DMS114 treated with DMSO at 0.1 percent for 48 hours (cell line): Measurements from ENCODE around the gene ADGRG1.

Experiments
- DNase-seq: peaks from one replicate; lab custom pipeline; 2025; ENCODE audit not compliant: unreplicated experiment; lab: John Stamatoyannopoulos, UW

Gene ADGRG1

DNA sequence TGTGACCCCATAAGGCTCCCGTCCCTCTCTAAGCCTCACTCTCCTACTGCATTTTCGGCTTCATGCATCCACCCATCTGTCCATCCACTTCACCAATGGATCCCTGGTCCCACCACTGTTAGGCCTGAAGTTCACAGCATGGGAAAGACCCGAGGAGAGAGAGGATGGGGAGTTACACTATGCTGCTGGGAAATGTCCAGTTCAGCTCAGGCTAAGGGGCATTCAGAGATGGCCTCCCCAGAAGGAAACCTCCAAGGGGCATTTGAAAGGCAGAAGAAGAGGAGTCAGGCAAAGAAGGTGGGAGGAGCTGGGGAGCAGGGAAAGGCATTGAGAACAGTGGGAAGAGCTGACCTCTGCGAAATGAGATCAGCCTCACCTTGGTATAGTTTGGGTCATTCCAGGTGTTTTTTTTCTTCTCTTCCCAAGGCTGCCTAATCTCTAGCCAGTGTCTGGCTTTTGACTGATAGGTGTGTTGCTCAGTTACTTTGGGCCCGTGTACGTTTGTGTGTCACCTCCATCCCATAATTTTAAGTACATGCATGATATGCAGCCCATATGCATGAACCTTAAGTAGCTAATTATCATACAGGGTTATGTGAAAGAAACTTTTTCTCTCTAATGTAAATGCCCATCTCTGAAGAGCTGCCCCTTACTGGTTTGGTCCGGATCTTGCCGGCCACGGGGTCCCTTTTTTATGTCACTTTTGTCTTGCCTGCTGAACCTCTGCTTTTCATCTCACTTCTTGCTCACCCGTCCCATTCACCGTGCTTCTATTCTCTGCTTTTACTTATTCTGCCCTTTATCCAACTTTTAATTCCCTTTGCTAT lies 54.6 kb downstream of the ADGRG1 start:
- no peak for DNase-seq

DNA sequence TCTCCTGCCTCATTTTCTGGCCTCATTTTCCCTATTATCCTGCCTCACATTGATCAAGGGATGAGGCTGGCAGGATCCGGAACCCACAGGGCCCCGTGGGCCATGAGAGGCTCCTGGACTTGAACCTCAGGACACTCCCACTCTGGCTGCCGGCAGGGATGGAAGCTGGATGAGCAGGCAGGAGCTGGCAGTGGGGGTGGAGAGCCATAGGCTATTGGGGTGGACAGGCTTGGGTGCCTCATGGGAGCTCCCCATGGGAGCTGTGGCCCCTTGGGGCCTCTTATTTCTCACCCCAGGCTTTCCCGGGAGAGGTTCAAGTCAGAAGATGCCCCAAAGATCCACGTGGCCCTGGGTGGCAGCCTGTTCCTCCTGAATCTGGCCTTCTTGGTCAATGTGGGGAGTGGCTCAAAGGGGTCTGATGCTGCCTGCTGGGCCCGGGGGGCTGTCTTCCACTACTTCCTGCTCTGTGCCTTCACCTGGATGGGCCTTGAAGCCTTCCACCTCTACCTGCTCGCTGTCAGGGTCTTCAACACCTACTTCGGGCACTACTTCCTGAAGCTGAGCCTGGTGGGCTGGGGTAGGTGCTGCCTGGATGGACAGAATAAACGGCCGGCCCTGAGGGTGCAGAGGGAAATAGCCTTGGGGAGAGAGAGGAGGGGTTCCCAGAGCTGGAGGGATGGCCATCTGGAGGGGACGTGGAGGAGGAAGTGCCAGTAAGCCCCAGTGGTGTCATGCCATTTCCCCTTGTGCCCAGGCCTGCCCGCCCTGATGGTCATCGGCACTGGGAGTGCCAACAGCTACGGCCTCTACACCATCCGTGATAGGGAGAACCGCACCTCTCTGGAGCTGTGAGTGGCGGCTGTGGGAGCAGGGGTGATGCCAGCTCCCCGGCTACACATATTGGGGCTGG lies 55.5 kb downstream of the ADGRG1 start:
- no peak for DNase-seq

DNA sequence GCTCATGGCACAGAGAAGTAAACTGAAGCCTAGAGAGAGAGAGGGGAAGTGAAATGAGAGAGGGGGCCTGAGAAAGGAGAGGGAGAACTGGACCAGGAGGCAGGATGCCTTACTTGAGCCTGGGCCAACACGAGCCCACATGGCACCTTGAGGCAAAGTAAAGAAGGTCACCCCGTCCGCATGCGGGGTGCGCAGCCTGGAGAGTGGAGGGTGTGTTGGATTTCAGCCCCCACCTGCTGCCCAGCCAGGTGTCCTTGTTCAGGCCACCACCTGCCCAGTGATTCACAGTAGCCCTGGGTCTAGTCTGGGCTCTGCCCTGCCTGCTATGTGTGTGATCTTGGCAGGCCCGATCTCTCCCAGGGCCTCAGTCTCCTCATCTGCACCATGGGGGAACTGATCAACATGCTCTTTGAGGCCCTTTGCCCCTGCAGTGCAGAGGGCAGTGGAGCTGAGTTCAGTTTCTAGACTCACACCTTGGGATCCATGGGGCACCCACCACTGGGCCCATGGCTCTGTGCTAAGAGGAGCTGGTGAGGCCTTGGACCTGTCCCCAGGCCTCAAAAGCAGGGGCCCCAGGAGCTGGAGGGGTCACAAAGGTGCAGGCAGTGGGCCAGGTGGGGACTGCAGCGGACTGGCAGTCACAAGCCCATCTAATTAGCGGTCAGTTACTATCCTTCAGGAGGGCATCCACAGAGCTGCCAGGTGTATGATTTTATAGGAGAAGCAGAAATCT lies 56.4 kb downstream of the ADGRG1 start:
- DNase-seq, result no peak

DNA sequence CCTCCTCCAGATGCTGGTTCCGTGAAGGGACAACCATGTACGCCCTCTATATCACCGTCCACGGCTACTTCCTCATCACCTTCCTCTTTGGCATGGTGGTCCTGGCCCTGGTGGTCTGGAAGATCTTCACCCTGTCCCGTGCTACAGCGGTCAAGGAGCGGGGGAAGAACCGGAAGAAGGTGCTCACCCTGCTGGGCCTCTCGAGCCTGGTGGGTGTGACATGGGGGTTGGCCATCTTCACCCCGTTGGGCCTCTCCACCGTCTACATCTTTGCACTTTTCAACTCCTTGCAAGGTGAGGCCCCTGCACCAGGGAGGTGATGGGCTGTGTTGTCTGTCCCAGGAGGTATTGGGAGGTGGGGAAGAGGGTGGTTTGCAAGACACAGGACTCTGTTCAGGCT lies 57.2 kb downstream of the ADGRG1 start:
- no peak for DNase-seq

DNA sequence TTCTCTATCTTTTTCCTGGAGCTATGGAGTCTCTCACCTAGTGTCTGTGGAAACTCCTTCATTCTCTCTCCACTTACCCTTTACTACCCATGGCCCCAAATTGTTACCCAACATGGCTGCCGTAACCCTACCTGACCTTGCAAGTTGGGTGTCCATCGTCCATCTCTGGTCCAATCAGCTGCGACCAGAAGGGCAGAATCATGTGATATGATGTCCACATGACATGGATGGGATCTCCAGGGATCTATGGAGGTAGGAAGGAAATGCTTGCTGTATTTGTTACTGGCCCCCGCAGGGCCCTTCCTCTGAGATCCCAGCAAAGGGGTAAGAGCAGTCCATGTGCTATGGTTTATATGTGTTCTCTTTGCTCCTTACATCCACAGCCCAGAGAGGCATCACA lies 58.1 kb downstream of the ADGRG1 start:
- DNase-seq, result no peak

DNA sequence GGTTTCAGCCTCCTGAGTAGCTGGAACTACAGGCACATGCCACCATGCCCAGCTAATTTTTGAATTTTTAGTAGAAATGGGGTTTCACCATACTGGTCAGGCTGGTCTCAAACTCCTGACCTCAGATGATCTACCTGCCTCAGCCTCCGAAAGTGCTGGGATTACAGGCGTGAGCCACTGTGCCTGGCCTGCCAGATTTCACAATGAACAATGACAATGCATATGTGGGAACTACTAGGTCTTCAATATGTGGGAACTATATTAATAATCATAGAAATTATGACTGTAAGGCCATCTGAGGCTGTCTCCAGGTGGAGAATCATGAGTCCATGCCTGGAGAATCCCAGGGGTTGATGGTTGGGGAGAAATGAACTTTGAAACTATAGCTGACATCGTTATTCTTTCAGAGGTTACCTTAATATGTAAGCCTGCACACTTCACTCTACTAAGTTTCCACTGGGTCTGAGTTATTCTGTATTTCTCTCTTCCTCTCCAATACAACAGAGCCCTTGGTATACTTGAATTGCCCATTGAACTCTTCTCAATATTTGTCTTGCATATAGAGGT lies 59.0 kb downstream of the ADGRG1 start:
- DNase-seq, result no peak

DNA sequence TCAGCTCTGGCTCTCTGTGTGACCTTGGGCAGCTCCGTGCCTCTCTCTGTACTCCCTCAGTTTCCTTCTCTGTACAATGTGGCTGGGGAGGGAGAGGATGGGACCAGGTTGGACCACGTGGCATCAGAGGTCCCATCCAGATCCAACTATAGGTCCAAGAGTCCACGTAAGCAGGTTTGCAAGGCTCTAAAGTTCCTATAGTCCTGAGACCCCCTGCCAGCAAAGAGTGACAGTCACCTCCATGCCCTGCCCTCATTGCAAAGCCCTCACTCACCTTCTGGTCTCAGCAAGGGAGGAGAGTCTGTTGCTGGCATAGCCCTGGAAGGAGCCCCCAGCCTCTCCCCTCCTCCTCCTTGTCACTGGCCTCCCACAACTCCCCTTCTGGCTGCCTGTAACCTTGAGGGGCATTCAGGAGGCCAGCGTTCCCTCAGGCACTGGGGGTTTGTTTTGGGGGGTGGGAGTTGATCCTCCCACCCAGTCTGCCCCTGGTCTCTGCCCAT lies 60.1 kb downstream of the ADGRG1 start:
- DNase-seq, result no peak

DNA sequence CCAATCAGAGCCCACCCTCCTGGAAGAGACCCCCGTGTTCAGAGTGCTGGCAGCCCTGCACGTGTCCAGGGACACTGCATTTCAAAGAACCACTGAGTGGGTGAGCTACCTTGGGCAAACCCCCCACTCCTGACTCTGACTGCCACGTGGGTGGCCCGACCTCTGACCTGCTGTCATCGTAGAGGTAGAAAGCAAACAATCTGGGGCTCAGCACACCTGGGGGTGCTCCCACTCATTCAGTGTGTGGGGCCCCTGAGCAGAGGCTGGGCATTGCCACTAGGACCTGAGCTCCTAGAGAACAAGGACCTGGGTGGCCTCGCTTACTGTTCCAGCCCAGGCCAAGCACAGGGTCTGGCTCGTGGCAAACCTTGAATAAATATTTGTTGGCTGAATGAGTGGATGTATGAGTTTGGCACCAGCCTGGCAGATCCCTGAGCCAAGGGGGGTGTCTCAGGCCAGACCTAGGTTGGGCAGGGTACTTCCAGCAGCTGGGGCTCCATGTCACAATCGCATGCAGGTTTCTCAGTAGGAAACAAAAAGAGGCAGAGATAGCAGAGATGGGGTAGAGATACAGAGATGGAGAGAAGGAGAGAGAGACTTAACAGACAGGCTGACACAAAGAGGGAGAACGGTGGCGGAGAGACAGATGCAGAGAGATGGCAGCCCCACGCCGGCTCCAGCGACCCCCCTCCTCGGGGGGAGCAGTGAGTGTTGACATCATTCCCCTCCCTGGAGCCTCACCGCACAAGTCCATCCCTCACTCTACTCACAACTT lies 60.7 kb downstream of the ADGRG1 start:
- DNase-seq, result no peak

DNA sequence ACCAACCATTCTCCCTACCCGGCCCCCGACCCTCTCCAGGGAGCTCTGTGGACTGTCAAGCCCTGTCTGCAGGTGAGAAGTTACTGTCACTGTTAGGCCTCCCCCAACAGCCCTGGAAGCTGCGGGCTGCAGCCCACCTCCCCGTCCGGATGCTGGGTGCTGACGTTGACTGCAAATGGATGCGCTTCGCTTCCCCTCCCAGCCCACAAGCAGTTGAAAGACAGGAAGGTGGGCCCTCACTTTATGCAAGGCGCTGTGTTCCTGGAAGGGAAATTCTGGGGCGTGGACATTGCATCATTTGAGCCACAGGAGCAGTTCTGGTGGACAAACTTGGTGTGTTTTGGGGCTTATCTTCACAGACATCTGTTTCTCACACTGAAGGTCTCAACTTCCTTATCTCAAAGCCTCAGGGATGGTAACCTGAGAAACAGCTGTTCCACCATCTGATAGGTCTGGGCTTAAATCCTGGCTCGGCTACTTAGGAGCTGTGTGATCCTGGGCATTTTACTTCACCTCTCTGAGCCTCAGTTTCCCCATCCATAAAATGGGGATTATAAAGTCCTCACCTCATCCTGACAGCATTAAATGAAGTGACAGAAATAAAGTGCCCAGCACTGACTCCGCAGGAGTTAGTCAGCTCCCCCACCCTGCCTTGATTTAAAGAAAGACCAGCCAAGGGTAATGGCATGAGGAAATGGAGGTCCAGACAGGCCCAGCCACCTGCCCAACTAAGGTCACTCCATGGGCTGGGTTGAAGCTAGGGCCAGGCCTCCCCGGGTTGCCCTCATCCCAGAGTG lies 61.5 kb downstream of the ADGRG1 start:
- no peak for DNase-seq

DNA sequence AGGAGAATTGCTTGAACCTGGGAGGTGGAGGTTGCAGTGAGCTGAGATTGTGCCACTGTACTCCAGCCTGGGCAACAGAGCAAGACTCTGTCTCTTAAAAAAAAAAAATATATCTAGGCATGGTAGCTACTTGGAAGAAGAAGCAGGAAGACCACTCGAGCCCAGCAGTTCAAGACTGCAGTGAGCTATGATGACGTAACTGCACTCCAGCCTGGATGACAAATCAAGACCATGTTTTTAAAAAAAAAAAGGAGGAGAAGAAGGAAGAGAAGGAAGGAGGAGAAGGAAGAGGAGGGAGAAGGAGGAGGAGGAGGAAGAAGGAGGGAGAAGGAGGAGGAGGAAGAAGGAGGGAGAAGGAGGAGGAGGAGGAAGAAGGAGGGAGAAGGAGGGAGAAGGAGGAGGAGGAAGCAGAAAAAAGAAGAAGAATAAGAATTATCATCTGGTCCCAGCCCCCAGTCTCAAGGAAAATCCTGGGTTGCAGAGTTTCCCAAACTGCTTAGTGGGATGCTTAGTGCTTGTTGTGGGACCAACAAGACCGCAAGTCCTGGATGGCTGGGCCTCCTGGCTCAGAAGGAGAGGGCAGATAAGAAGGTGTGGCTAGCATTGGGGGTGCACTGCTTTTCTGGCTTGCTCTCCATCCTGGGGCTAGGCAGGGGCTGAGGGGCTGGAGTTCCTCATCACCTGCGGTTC lies 62.5 kb downstream of the ADGRG1 start:
- no peak for DNase-seq

DNA sequence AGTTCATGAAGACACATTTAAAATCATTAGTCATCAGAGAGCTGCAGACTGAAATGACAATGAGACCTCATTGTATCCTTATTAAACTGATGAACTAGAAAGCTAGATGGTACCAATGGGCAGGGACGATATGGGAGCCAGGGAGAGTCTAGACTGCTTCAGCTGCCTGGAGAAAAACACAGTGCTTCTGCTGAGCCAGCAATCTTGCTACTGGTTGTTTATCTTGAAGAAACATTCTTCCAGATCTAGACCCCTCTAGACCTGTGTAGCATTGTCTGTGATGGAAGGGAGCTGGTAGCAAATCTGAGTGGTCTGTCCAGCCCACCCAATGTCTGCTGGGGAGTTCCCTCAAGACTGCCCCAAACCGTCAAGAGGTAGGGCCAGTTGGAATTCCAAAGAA lies 64.2 kb downstream of the ADGRG1 start:
- DNase-seq, result no peak

DNA sequence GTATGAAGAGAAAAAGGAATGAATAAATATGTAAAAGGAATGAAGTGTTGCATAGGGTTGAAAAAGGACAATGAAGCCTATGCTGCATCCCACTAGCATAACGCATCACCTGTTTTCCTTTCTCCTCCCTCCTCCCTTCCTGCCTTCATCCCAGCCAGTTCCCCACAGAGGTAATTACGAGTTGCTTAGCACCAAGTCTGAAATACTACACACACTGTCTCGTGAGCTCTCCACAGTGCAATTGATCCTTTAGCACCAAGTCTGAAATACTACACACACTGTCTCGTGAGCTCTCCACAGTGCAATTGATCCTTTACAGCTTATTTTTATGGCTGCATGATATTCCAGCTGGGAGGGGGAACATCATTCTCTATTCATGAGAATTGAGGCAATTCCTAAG lies 65.1 kb downstream of the ADGRG1 start:
- DNase-seq, result no peak

DNA sequence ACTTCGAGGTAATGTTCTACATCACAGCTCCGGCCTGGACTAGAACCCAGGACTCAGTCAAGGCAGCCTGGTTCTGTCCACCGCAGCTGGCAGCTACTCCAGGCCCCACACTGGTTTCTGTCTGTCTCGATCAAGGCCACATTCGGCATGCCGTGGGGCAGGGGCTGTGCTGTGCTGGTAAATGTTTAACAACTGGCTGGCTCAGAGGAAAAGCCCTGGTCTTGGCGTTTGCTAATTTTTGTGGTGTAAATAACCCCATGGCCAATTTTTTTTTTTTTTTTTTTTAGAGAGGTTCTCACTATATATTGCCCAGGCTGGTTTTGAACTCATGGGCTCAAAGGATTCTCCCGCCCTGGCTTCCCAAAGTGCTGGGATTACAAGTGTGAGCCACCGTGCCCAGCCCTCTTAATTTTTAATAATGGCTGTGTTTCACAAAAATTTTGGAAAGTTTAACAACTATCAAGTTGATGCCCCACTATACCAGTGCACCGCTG lies 65.8 kb downstream of the ADGRG1 start:
- no peak for DNase-seq

DNA sequence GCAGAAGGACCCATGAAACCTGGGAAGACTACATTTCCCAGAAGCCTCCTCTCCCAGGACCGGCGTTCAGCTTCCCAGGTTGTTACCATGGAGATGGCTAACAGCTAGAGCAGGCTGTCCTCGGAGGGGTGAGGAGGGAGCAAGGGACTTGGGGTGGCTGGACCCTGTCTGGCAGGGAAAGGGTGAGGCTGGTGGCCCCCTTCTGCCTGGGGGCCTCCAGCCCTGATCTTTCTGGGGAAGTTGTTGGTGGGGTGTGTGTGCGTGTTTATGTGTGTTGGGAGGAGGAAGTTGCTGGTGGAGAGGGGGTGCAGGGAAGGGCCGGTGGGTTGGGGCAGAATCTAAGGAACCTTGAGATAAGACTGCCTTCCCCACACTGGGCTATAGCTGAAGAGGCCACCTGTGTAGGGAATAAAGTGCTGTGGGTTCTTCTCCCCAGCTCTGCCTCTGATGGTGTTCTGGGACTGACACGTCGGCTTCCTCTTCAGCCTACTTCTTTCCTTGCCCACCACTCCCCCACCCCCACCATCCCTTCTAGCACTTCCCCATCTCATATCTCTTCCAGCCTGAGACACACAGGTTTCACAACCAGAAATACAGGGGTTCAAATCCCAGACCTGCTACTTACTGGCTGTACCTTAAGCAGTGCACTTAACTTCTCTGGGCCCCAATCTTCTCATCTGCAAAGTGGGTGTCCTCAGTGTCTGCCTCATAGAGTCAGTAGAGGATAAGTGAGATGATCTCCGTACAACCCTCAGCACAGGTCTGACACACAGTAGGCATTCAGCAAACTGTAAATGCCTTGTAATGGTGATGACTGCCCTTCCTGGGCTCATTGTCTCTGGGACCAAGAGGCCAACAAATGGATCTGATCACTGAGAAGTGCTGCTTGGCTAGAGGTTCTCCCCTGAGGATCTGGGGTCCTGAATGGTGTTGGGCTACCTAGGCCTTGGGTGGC lies 66.6 kb downstream of the ADGRG1 start, which contains the start of gene DRC7:
DRC7 (plus strand) TSS at position 82 of the 955 bp plus-strand sequence. CDS start 3,144 bp downstream, outside the sequence.
- DNase-seq, result peak; percentile 65

DNA sequence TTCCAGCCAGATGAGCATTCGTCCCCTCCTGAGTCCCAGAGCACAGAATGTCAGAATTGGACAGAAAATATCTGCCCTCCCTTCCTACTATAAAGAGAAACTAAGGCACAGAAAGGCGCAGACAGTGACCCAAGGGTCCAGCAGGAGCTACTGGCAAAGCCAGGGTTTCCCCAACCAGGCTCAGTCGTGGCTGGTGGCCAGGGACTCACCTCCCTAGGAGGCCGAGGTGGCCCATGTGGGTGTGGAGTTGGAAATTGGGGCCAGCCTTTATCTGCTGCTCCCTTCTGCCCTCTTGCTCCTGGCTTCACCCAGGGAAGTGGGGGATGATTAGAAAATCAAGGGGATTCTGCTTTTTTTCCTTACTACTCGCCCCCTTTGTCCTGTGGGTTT lies 67.2 kb downstream of the ADGRG1 start:
- no peak for DNase-seq

DNA sequence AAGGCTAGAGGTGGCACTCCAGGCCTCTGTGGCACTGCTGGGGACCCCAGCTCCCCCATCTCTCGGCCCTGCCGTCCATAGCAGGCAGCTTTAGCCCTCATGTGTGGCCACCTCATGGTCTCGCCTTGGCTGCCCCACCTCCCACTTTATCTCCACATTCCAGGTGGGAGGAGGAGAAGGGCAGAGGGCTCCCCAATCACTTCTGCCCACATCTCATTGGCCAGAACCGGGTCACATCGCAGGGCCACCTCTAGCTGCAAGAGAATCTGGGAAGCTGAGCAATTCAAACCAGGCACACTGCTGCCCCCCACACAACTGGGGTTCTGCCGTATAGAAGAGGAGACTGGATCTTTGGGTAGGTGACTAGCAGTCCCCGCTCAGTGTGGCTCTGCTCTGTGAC lies 67.8 kb downstream of the ADGRG1 start:
- no peak for DNase-seq

DNA sequence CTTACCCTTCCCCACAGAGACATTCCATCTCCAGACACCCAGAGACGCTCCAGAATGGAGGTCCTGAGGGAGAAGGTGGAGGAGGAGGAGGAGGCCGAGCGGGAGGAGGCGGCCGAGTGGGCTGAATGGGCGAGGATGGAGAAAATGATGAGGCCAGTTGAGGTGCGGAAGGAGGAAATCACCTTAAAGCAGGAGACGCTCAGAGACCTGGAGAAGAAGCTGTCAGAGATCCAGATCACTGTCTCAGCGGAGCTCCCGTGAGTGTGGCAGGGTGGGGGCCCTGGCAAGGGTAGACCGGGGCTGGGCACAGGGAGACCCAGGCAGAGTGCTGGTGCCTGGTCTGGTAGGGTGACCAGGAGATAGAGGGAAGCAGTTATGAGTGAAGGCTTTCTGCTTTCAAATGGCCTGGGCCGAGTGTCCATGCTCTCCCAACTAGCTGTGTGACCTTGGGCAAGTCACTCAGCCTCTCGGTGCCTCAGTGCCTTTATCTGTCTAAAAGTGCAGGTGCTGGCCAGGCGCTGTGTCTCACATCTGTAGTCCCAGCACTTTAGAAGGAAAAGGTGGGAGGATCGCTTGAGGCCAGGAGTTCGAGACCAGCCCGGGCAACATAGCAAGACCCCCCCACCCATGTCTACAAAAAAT lies 69.6 kb downstream of the ADGRG1 start:
- no peak for DNase-seq
